ENCODE results near the gene TXNDC17. TPM values are rescaled to one million over a fixed set of nuclear protein-coding genes. Genes with fewer than 3 reads are reported as not detected.

TXNDC17 gene
- total and polyA plus RNA-seq, 2 of the 13 experiments (the other 11 are each of a cell fraction or from before 2014, with no cell fraction given) = 188 to 266 TPM

DNA sequence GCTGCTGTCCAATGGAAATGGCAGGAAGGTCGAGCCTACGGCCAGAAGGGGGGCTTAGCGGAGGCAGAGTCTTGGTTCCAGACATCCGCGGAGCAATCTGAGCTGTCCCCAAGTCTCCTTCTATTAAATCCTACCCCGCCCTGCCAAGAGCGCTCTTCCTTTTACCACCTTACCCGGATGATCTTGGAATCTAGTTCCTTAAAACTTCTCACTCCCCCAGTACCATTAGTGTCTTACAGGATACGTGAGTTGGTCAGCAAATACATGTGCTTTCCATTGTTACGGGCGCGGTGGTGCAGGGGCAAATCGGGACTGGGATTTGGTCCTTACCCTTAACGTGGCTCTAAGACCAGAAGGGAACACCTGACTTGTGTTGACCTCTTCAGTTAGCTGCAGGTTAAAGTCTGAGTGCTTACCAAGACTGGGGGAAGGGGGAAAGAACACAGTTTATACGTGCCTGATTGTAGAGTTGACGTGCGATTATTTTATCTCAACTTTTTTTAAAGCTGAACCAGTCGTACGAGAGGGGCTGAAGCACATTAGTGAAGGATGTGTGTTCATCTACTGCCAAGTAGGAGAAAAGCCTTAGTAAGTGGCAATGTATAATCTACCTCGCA, 495 bp downstream of the TXNDC17 start:
- peak overlapping the region; percentile 87 for H3K9ac ChIP-seq (ENCODE audit: insufficient read depth, low read depth, low read length)
- BruUV-seq (replicated peaks) = TSS peak; percentile 66
- intact Hi-C loops (cut with micrococcal nuclease; ENCODE audit: unreplicated experiment) = loop anchor here (1.0 to 2.0 kb wide), 2 partner anchors 10 to 169 kb away; partner anchors contain the start of genes C17orf100 and MED31
- peaks cover 29% of the 10 kb centered on the region for H3K4me1 ChIP-seq (ENCODE audit: insufficient read depth, low read length)
- peak overlapping the region; percentile 95 for H3K27ac ChIP-seq (ENCODE audit: extremely low read length, insufficient read depth, low read length)
- H3K79me2 ChIP-seq (ENCODE audit: insufficient read depth, low read length) = peaks cover 35% of the 10 kb centered on the region
- H3K27me3 ChIP-seq (ENCODE audit: control insufficient read depth in 1 of 2, insufficient read depth in 2 of 2, low read length in 2 of 2) = no peaks in the 10 kb centered on the region
- no peak overlapping the region for H2AFZ ChIP-seq (ENCODE audit: low read length)
- peak overlapping the region; percentile 93 for H3K4me2 ChIP-seq (ENCODE audit: low read depth, low read length)
- no peaks in the 10 kb centered on the region for H4K20me1 ChIP-seq (ENCODE audit: insufficient read depth, low read length)
- ChIA-PET POLR2A (interaction anchor here (1.3 to 1.7 kb wide), 2 partner anchors 10 to 59 kb away, joined by 3 to 8 read pairs; partner anchors contain the start of genes C17orf100 and MED31), CTCF (ENCODE audit: low intra/inter-chr PET ratio, low total read pairs) (no interaction called here)
- H3K9me3 ChIP-seq (ENCODE audit: low read length) = no peaks in the 10 kb centered on the region
- DNase-seq (ENCODE audit: low spot score) (no peak), ATAC-seq (peak; percentile 22), FAIRE-seq (peak; percentile 69)
- H3K4me3 ChIP-seq (replicated peaks in 1 of 3; ENCODE audit: insufficient read depth in 1 of 3, low read depth in 2 of 3, low read length in 3 of 3) = peak overlapping the region; percentile 77 to 85 (median 84)
- H3K36me3 ChIP-seq (replicated peaks in 1 of 2; ENCODE audit: control insufficient read depth in 1 of 2, insufficient read depth in 2 of 2, low read length in 2 of 2) = peaks cover 1 to 6% of the 10 kb centered on the region in 2 experiments; a peak in 3 of 5 replicates
- in situ Hi-C loops (cut with HindIII; ENCODE audit: extremely low pct_ligation_motif_present, low pct_unique_long_range_greater_than_20kb) = loop anchor here (5.0 kb wide), 1 partner anchor 169 kb away; no protein-coding TSS in a partner anchor
- under 1% methylated on average over 17 of the region's 20 CpGs for WGBS (ENCODE audit: low lambda C conversion rate)
- TF ChIP-seq LCORL (IDR thresholded peaks at IDR 0.05) = no peak
- no peak for TF ChIP-seq LCORL (CRISPR knock-in tag; IDR thresholded peaks at IDR 0.05)
- TF ChIP-seq RXRA (CRISPR knock-in tag; IDR thresholded peaks at IDR 0.05) = no peak
- TF ChIP-seq ZNF891 (CRISPR knock-in tag; IDR thresholded peaks at IDR 0.05) = no peak
- no peak for TF ChIP-seq JARID2 (CRISPR knock-in tag; IDR thresholded peaks at IDR 0.05; ENCODE audit: insufficient replicate concordance)
- 0 out of 2 replicates have a peak, but pooled peaks have one; percentile 11 for TF ChIP-seq ZNF451 (CRISPR knock-in tag; IDR thresholded peaks at IDR 0.05)
- TF ChIP-seq, protein P1, sequence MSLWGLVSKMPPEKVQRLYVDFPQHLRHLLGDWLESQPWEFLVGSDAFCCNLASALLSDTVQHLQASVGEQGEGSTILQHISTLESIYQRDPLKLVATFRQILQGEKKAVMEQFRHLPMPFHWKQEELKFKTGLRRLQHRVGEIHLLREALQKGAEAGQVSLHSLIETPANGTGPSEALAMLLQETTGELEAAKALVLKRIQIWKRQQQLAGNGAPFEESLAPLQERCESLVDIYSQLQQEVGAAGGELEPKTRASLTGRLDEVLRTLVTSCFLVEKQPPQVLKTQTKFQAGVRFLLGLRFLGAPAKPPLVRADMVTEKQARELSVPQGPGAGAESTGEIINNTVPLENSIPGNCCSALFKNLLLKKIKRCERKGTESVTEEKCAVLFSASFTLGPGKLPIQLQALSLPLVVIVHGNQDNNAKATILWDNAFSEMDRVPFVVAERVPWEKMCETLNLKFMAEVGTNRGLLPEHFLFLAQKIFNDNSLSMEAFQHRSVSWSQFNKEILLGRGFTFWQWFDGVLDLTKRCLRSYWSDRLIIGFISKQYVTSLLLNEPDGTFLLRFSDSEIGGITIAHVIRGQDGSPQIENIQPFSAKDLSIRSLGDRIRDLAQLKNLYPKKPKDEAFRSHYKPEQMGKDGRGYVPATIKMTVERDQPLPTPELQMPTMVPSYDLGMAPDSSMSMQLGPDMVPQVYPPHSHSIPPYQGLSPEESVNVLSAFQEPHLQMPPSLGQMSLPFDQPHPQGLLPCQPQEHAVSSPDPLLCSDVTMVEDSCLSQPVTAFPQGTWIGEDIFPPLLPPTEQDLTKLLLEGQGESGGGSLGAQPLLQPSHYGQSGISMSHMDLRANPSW (CRISPR knock-in tag; IDR thresholded peaks at IDR 0.05; ENCODE audit: borderline replicate concordance) = no peak
- TF ChIP-seq, protein P2, sequence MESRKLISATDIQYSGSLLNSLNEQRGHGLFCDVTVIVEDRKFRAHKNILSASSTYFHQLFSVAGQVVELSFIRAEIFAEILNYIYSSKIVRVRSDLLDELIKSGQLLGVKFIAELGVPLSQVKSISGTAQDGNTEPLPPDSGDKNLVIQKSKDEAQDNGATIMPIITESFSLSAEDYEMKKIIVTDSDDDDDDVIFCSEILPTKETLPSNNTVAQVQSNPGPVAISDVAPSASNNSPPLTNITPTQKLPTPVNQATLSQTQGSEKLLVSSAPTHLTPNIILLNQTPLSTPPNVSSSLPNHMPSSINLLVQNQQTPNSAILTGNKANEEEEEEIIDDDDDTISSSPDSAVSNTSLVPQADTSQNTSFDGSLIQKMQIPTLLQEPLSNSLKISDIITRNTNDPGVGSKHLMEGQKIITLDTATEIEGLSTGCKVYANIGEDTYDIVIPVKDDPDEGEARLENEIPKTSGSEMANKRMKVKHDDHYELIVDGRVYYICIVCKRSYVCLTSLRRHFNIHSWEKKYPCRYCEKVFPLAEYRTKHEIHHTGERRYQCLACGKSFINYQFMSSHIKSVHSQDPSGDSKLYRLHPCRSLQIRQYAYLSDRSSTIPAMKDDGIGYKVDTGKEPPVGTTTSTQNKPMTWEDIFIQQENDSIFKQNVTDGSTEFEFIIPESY (CRISPR knock-in tag; IDR thresholded peaks at IDR 0.05) = no peak
- TF ChIP-seq NR2C2 (CRISPR knock-in tag; IDR thresholded peaks at IDR 0.05; ENCODE audit: borderline replicate concordance) = no peak
- TF ChIP-seq ZNF260 (CRISPR knock-in tag; IDR thresholded peaks at IDR 0.05; ENCODE audit: borderline replicate concordance, low read depth) = no peak
- no peak for TF ChIP-seq MATR3 (CRISPR knock-in tag; IDR thresholded peaks at IDR 0.05)
- TF ChIP-seq, protein P3, sequence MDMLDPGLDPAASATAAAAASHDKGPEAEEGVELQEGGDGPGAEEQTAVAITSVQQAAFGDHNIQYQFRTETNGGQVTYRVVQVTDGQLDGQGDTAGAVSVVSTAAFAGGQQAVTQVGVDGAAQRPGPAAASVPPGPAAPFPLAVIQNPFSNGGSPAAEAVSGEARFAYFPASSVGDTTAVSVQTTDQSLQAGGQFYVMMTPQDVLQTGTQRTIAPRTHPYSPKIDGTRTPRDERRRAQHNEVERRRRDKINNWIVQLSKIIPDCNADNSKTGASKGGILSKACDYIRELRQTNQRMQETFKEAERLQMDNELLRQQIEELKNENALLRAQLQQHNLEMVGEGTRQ (IDR thresholded peaks at IDR 0.05; ENCODE audit: low read depth, low read length) = no peak
- TF ChIP-seq, protein P3 (CRISPR knock-in tag; IDR thresholded peaks at IDR 0.05; ENCODE audit: borderline replicate concordance) = 0 out of 2 replicates have a peak, but pooled peaks have one; percentile 52
- TF ChIP-seq, protein P4, sequence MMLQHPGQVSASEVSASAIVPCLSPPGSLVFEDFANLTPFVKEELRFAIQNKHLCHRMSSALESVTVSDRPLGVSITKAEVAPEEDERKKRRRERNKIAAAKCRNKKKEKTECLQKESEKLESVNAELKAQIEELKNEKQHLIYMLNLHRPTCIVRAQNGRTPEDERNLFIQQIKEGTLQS (CRISPR knock-in tag; IDR thresholded peaks at IDR 0.05) = no peak
- no peak for TF ChIP-seq SMAD1 (CRISPR knock-in tag; IDR thresholded peaks at IDR 0.05; ENCODE audit: borderline replicate concordance, low read depth)
- no peak for TF ChIP-seq ZSCAN9 (CRISPR knock-in tag; IDR thresholded peaks at IDR 0.05; ENCODE audit: borderline replicate concordance)

Measured in HepG2 (cell line).